ENCODE results near the gene PROM2. TPM values are rescaled to one million over a fixed set of nuclear protein-coding genes. Genes with fewer than 3 reads are reported as not detected.

PROM2 gene
- total RNA-seq, 1 experiment from 2014 or later, result 129 TPM

DNA sequence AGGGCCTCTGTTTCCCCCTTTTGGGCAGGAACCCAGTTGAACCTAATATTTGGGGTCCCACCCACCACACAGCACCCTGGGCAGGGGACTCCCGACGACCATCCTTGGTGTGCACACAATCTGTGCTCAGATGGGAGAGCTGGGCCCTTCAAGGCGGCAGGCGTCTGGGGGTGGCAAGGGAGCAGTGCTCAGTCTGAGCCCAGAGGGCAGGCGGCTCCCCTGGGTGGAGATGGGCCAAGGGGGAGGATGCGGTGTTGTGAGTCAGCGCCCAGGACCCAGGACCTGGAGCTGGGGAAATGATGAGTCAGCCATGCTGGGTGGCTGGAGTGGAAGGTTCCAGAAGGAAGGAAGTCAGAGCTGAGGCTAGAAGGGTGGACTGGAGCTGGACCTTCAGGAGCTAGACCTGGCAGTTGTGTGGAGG lies 3.8 kb downstream of the PROM2 start:
- DNase-seq, result peak; percentile 70 to 83
- peak overlapping the region; percentile 88 for H3K4me2 ChIP-seq
- ChIA-PET CTCF (interaction anchor here (3.4 kb wide), 1 partner anchor 46 kb away, joined by 26 read pairs; no protein-coding TSS in a partner anchor), POLR2A (ENCODE audit: unreplicated experiment) (interaction anchor here (0.8 kb wide), 1 partner anchor 10 kb away, joined by 4 read pairs; no protein-coding TSS in a partner anchor)
- no peak for TF ChIP-seq EZH2 (IDR thresholded peaks at IDR 0.05; ENCODE audit: low read depth)
- TF ChIP-seq, protein P1, sequence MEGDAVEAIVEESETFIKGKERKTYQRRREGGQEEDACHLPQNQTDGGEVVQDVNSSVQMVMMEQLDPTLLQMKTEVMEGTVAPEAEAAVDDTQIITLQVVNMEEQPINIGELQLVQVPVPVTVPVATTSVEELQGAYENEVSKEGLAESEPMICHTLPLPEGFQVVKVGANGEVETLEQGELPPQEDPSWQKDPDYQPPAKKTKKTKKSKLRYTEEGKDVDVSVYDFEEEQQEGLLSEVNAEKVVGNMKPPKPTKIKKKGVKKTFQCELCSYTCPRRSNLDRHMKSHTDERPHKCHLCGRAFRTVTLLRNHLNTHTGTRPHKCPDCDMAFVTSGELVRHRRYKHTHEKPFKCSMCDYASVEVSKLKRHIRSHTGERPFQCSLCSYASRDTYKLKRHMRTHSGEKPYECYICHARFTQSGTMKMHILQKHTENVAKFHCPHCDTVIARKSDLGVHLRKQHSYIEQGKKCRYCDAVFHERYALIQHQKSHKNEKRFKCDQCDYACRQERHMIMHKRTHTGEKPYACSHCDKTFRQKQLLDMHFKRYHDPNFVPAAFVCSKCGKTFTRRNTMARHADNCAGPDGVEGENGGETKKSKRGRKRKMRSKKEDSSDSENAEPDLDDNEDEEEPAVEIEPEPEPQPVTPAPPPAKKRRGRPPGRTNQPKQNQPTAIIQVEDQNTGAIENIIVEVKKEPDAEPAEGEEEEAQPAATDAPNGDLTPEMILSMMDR (conservative IDR thresholded peaks at IDR 0.05), result no peak; the same call in none of the 2 replicates
- H3K36me3 ChIP-seq (ENCODE audit: low read depth), result peaks cover 37% of the 10 kb centered on the region
- intact Hi-C loops (cut with micrococcal nuclease; ENCODE audit: unreplicated experiment), result no loop called here
- H3K4me1 ChIP-seq (replicated peaks; ENCODE audit: insufficient read depth), result peaks cover 39% of the 10 kb centered on the region
- H2AFZ ChIP-seq, result no peak overlapping the region
- no TSS peak for BruUV-seq (replicated peaks)
- no peaks in the 10 kb centered on the region for H3K9me2 ChIP-seq (ENCODE audit: insufficient read depth)
- peak overlapping the region; percentile 73; the same call in 1 of the 2 replicates for H3K4me3 ChIP-seq
- peaks cover 63% of the 10 kb centered on the region for H3K79me2 ChIP-seq (ENCODE audit: low read depth)
- no peaks in the 10 kb centered on the region for H4K20me1 ChIP-seq (ENCODE audit: insufficient read depth)
- H3K9me3 ChIP-seq (ENCODE audit: insufficient read depth, low read depth), result no peaks in the 10 kb centered on the region
- peak overlapping the region; percentile 65 for H3K27ac ChIP-seq
- peaks cover 19% of the 10 kb centered on the region; the same call in 1 of the 2 replicates for H3F3A ChIP-seq (ENCODE audit: insufficient read depth, low read depth)
- no peaks in the 10 kb centered on the region for H3K27me3 ChIP-seq (ENCODE audit: insufficient read depth, low read depth)

DNA sequence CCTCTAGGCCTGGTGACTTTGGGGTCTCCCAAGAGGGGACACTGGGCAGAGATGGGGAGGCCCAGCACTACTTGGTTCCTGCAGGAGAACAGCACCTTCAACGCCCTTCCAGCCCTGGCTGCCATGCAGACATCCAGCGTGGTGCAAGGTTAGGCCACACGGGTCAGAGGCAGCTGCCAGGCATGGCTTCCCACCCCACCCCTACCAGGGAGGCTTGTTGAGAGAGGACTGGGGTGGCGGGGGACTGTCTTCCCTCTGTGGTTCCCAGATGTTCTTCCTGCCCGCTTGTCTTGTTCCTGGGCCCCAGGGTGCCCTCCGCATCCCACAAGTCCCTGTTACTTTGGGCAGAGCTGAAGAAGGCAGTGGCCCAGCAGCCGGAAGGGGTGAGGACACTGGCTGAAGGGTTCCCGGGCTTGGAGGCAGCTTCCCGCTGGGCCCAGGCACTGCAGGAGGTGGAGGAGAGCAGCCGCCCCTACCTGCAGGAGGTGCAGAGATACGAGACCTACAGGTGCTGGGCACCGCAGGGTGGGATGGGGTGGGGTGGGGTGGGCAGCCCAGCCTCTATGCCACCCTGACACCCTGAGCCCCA lies 4.5 kb downstream of the PROM2 start:
- Histone ChIP-seq H4K20me1 (ENCODE audit: insufficient read depth) (peaks cover 4% of the 10 kb centered on the region; the same call in 1 of the 2 replicates), H3F3A (ENCODE audit: insufficient read depth, low read depth) (peaks cover 25% of the 10 kb centered on the region; the same call in 1 of the 2 replicates), H3K4me1 (replicated peaks; ENCODE audit: insufficient read depth) (peaks cover 35% of the 10 kb centered on the region), H3K9me3 (ENCODE audit: insufficient read depth, low read depth) (no peaks in the 10 kb centered on the region), H3K79me2 (ENCODE audit: low read depth) (peaks cover 63% of the 10 kb centered on the region), H3K27ac (peak overlapping the region; percentile 65), H2AFZ (no peak overlapping the region), H3K4me3 (no peak overlapping the region), H3K27me3 (ENCODE audit: insufficient read depth, low read depth) (no peaks in the 10 kb centered on the region), H3K9me2 (ENCODE audit: insufficient read depth) (no peaks in the 10 kb centered on the region), H3K4me2 (peak overlapping the region; percentile 88), H3K36me3 (ENCODE audit: low read depth) (peaks cover 44% of the 10 kb centered on the region)
- no TSS peak for BruUV-seq (replicated peaks)
- TF ChIP-seq, protein P1 (conservative IDR thresholded peaks at IDR 0.05), result no peak
- CTCF ChIA-PET, result interaction anchor here (3.4 kb wide), 1 partner anchor 47 kb away, joined by 26 read pairs; no protein-coding TSS in a partner anchor
- intact Hi-C loops (cut with micrococcal nuclease; ENCODE audit: unreplicated experiment), result no loop called here
- DNase-seq, result no peak
- POLR2A ChIA-PET (ENCODE audit: unreplicated experiment), result interaction anchor here (0.8 kb wide), 1 partner anchor 9 kb away, joined by 4 read pairs; no protein-coding TSS in a partner anchor

DNA sequence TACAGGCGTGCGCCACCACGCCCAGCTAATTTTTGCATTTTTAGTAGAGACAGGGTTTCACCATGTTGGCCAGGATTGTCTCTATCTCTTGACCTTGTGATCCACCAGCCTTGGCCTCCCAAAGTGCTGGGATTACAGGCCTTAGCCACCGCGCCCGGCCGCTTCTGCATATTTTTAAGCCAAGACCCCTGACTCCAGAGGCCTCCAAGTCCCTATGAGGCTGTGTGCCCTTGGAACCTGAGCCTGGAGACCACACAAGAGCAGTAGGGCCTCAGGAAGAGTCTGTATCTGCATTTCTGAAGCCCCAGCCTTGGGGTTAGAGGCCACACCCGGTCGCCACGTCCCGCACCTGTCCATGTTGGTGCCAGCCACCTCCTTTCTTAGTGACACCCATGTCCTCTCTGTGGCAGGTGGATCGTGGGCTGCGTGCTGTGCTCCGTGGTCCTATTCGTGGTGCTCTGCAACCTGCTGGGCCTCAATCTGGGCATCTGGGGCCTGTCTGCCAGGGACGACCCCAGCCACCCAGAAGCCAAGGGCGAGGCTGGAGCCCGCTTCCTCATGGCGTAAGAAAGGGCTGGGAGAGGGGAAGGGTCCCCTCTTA lies 5.3 kb downstream of the PROM2 start:
- POLR2A ChIA-PET (ENCODE audit: unreplicated experiment), result interaction anchor here (0.7 kb wide), 1 partner anchor 14 kb away, joined by 13 read pairs; no protein-coding TSS in a partner anchor
- intact Hi-C loops (cut with micrococcal nuclease; ENCODE audit: unreplicated experiment), result no loop called here
- H2AFZ ChIP-seq, result no peak overlapping the region
- peaks cover 29% of the 10 kb centered on the region for H3K4me1 ChIP-seq (replicated peaks; ENCODE audit: insufficient read depth)
- H3K27me3 ChIP-seq (ENCODE audit: insufficient read depth, low read depth), result no peaks in the 10 kb centered on the region
- H3K9me3 ChIP-seq (ENCODE audit: insufficient read depth, low read depth), result no peaks in the 10 kb centered on the region
- CTCF ChIA-PET, result interaction anchor here (1.0 kb wide), 1 partner anchor 48 kb away, joined by 5 read pairs; no protein-coding TSS in a partner anchor
- BruUV-seq (replicated peaks), result no TSS peak
- peaks cover 60% of the 10 kb centered on the region for H3K79me2 ChIP-seq (ENCODE audit: low read depth)
- peaks cover 47% of the 10 kb centered on the region for H3K36me3 ChIP-seq (ENCODE audit: low read depth)
- no peaks in the 10 kb centered on the region for H3K9me2 ChIP-seq (ENCODE audit: insufficient read depth)
- no peak overlapping the region for H3K4me2 ChIP-seq
- no peak overlapping the region for H3K27ac ChIP-seq
- H3F3A ChIP-seq (ENCODE audit: insufficient read depth, low read depth), result peaks cover 25% of the 10 kb centered on the region; the same call in 1 of the 2 replicates
- no peak overlapping the region for H3K4me3 ChIP-seq
- DNase-seq, result no peak
- H4K20me1 ChIP-seq (ENCODE audit: insufficient read depth), result peaks cover 10% of the 10 kb centered on the region; the same call in 1 of the 2 replicates
- TF ChIP-seq, protein P1 (conservative IDR thresholded peaks at IDR 0.05), result no peak
- TF ChIP-seq EZH2 (IDR thresholded peaks at IDR 0.05; ENCODE audit: low read depth), result no peak
